Measurements from ENCODE around the gene SMIM24. TPM values are rescaled to one million over a fixed set of nuclear protein-coding genes. Genes with fewer than 3 reads are reported as not detected.

The SMIM24 gene
- polyA plus RNA-seq, 2 of the 4 experiments (the other 2 are of a cell fraction) = 1.0 to 1.2 TPM

DNA sequence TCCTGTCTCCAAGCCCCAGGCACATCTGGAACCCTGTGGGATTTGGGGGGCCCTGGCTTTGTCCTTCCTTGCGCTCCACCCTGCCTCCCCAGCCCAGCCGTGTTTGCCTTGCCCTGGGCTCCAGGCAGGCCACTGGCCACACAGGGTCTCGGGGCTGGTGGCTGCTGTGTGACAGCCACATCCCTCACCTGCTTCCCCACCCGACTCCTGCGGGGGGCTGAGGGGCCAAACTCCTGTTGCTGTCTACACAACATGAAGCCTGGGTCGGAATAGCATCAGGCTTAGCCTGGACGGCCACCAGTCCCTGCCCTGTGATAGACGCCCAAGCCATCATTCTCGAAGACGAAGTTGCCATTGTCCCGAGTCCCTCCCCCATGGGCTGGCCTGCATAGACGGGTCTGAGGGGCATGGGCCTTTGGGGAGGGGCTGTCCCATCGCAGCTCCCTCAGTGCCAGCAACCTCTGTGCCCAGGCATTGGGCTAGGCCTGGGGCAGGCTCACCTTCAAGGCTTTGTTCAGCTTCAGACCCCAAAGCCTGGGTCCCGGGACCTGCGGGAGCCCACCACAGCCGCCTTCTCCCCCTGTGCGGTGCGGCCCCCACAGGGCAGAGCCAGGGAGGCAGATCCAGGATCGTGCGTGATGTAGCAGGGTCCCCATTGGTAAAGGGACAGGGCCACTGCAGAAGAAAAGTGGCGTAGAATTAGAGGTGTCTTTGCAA lies 43.2 kb upstream of the SMIM24 start (continued):
- TF ChIP-seq, protein P1, sequence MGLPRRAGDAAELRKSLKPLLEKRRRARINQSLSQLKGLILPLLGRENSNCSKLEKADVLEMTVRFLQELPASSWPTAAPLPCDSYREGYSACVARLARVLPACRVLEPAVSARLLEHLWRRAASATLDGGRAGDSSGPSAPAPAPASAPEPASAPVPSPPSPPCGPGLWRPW (IDR thresholded peaks at IDR 0.05) = no peak
- TF ChIP-seq ZC3H11A (IDR thresholded peaks at IDR 0.05) = no peak
- TF ChIP-seq, protein P2, sequence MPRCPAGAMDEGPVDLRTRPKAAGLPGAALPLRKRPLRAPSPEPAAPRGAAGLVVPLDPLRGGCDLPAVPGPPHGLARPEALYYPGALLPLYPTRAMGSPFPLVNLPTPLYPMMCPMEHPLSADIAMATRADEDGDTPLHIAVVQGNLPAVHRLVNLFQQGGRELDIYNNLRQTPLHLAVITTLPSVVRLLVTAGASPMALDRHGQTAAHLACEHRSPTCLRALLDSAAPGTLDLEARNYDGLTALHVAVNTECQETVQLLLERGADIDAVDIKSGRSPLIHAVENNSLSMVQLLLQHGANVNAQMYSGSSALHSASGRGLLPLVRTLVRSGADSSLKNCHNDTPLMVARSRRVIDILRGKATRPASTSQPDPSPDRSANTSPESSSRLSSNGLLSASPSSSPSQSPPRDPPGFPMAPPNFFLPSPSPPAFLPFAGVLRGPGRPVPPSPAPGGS (IDR thresholded peaks at IDR 0.05) = no peak
- no peak for TF ChIP-seq ZSCAN20 (CRISPR knock-in tag; IDR thresholded peaks at IDR 0.05)
- TF ChIP-seq CHD2 (IDR thresholded peaks at IDR 0.05; ENCODE audit: low read length, partially characterized antibody) = no peak
- no peak for TF ChIP-seq RNF2 (IDR thresholded peaks at IDR 0.05; ENCODE audit: borderline replicate concordance, low read depth)
- TF ChIP-seq EP300 (IDR thresholded peaks at IDR 0.05) = no peak
- TF ChIP-seq ZNF302 (CRISPR knock-in tag; IDR thresholded peaks at IDR 0.05) = no peak
- no peak for TF ChIP-seq KDM1A (IDR thresholded peaks at IDR 0.05; ENCODE audit: low read depth)
- TF ChIP-seq, protein P3, sequence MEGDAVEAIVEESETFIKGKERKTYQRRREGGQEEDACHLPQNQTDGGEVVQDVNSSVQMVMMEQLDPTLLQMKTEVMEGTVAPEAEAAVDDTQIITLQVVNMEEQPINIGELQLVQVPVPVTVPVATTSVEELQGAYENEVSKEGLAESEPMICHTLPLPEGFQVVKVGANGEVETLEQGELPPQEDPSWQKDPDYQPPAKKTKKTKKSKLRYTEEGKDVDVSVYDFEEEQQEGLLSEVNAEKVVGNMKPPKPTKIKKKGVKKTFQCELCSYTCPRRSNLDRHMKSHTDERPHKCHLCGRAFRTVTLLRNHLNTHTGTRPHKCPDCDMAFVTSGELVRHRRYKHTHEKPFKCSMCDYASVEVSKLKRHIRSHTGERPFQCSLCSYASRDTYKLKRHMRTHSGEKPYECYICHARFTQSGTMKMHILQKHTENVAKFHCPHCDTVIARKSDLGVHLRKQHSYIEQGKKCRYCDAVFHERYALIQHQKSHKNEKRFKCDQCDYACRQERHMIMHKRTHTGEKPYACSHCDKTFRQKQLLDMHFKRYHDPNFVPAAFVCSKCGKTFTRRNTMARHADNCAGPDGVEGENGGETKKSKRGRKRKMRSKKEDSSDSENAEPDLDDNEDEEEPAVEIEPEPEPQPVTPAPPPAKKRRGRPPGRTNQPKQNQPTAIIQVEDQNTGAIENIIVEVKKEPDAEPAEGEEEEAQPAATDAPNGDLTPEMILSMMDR (IDR thresholded peaks at IDR 0.05) = no peak

DNA sequence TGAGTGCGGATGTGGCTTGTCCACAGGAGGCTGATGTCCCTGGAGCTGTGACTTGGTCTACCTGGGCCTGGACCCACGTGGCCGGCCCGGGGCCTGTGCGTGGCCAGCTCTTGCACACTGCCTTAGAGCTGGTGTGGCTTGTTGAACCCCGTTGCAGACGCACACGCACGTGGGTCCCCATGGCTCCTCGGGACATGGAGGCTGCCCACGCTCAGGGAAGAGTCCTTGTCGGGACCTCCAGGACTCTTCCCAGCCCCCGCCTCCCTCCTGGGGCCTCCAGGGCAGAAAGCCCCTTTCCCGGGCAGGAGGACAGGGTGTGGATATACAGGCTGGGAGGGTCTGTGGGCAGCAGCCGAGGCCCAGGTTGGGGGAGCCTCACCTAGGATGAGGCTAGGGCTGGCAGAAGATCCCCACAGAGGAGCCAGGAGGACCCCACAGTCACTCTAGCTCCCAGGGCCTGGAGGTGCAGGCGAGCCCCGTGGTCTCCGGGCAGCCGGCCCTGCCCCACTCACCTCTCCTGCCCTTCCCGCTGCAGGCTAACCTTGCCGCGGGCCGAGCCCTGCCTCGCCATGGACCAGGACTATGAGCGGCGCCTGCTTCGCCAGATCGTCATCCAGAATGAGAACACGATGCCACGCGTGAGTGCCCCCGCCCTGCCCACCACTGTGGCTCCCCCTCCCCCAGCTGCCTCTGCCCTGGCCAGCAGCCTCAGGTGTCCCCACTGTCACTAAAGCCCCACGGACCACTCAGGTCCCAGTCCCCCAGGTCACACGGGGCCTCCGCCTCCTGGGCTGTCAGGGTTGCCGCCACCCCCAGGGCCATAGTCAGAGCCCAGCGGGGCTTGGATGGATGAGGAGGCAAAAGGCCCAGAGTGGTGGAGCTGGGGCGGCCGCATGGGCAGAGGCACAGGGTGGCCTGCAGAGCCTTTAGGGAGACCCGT lies 42.4 kb upstream of the SMIM24 start:
- no peak for FAIRE-seq
- WGBS (ENCODE audit: missing lambda C conversion rate) = no CpG with 5 or more reads among the region's 40 CpGs
- Histone ChIP-seq H3K4me1 (no peaks in the 10 kb centered on the region; the same call in 2 of the 3 replicates), H3K27ac (no peak overlapping the region), H3K9me3 (no peaks in the 10 kb centered on the region), H3K4me2 (no peak overlapping the region), H3K4me3 (no peak overlapping the region)
- TF ChIP-seq ESRRA (IDR thresholded peaks at IDR 0.05; ENCODE audit: borderline replicate concordance, low read length) = no peak
- no peak for TF ChIP-seq ZC3H11A (IDR thresholded peaks at IDR 0.05)
- TF ChIP-seq, protein P4, sequence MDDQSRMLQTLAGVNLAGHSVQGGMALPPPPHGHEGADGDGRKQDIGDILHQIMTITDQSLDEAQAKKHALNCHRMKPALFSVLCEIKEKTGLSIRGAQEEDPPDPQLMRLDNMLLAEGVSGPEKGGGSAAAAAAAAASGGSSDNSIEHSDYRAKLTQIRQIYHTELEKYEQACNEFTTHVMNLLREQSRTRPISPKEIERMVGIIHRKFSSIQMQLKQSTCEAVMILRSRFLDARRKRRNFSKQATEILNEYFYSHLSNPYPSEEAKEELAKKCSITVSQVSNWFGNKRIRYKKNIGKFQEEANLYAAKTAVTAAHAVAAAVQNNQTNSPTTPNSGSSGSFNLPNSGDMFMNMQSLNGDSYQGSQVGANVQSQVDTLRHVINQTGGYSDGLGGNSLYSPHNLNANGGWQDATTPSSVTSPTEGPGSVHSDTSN (IDR thresholded peaks at IDR 0.05) = no peak
- TF ChIP-seq BHLHE40 (IDR thresholded peaks at IDR 0.05; ENCODE audit: low read depth, low read length) = no peak
- TF ChIP-seq POLR2A (IDR thresholded peaks at IDR 0.05; ENCODE audit: low read length) = no peak
- no peak for TF ChIP-seq PHF8 (IDR thresholded peaks at IDR 0.05; ENCODE audit: borderline replicate concordance, low read depth)
- TF ChIP-seq, protein P5, sequence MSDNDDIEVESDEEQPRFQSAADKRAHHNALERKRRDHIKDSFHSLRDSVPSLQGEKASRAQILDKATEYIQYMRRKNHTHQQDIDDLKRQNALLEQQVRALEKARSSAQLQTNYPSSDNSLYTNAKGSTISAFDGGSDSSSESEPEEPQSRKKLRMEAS (IDR thresholded peaks at IDR 0.05) = no peak
- no peak for TF ChIP-seq CHD4 (IDR thresholded peaks at IDR 0.05; ENCODE audit: borderline replicate concordance)
- TF ChIP-seq, protein P6, sequence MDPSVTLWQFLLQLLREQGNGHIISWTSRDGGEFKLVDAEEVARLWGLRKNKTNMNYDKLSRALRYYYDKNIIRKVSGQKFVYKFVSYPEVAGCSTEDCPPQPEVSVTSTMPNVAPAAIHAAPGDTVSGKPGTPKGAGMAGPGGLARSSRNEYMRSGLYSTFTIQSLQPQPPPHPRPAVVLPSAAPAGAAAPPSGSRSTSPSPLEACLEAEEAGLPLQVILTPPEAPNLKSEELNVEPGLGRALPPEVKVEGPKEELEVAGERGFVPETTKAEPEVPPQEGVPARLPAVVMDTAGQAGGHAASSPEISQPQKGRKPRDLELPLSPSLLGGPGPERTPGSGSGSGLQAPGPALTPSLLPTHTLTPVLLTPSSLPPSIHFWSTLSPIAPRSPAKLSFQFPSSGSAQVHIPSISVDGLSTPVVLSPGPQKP (IDR thresholded peaks at IDR 0.05; ENCODE audit: low read depth, low read length) = no peak
- no peak for TF ChIP-seq RAD21 (conservative IDR thresholded peaks at IDR 0.05 in 1 of 2, IDR thresholded peaks at IDR 0.05 in 1 of 2)
- TF ChIP-seq HOXB13 (CRISPR knock-in tag; IDR thresholded peaks at IDR 0.05; ENCODE audit: low read depth) = no peak
- POLR2A ChIA-PET = no interaction called here
- DNase-seq (ENCODE audit: low read depth in 1 of 2, low spot score in 1 of 2) = no peak
- CTCF ChIA-PET = interaction anchor here (0.9 to 1.0 kb wide), 2 partner anchors 23 to 218 kb away, joined by 3 read pairs; no protein-coding TSS in a partner anchor
- no peak for ATAC-seq

Data from A549 (cell line).